HG02970 (cell line): ENCODE results near the gene DYSF.

Source experiments
- ATAC-seq: cut with Tn5 transposase; IDR thresholded peaks from one replicate; pipeline ENCODE4 v1.9.1; 2021; ENCODE audit warnings: mild to moderate bottlenecking, moderate library complexity, moderate number of reproducible peaks; ENCODE audit not compliant: unreplicated experiment, low FRiP score

DYSF gene

GRCh38 chr2:71609958-71610357 is 156.6 kb downstream of the DYSF start:
- ATAC-seq, result no peak

GRCh38 chr2:71610671-71611070 is 157.3 kb downstream of the DYSF start:
- no peak for ATAC-seq

DNA sequence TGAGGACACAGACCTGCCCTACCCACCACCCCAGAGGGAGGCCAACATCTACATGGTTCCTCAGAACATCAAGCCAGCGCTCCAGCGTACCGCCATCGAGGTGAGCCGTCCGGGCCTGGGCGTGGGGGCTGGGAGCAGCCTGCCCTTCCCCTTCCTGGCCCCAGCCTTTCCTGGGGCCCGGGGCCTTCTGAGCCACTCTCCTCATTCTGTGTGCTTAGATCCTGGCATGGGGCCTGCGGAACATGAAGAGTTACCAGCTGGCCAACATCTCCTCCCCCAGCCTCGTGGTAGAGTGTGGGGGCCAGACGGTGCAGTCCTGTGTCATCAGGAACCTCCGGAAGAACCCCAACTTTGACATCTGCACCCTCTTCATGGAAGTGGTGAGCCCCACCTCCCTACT is 157.9 kb downstream of the DYSF start:
- no peak for ATAC-seq

- no peak for ATAC-seq
Measured at GRCh38 chr2:71611781-71612527, 158.6 kb downstream of the DYSF start.

- no peak for ATAC-seq
Measured at GRCh38 chr2:71612581-71613402, 159.4 kb downstream of the DYSF start.

DNA sequence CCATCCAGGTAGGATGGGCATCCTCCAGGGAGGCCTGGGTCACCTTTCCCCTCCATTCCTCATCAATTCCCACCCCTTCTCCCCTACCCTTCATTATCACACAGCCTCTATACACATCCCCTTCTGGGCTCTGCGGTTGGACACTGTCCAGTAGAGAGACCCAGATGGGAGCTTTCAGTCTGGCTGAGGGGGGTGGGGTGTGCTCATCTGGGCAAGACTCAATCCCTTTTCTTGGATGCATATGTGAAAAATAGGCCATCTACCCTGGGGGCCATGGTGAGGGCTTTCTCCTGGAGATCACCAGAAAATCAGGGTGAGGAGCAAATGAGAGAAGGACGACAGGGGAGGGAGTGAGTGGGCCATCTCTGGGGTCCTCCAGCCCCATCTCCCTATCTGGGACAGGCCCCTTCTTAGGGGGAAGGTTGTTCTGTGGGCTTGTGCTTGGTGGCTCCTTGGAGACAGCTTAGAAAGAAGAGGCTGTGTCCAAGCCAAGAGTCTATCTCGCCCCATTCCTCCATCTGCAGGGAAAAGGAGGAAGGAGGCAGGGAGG is 160.1 kb downstream of the DYSF start:
- no peak for ATAC-seq

GRCh38 chr2:71613953-71614925 is 160.9 kb downstream of the DYSF start:
- ATAC-seq, result no peak

- ATAC-seq, result no peak
Measured at GRCh38 chr2:71614976-71615766, 161.8 kb downstream of the DYSF start.

DNA sequence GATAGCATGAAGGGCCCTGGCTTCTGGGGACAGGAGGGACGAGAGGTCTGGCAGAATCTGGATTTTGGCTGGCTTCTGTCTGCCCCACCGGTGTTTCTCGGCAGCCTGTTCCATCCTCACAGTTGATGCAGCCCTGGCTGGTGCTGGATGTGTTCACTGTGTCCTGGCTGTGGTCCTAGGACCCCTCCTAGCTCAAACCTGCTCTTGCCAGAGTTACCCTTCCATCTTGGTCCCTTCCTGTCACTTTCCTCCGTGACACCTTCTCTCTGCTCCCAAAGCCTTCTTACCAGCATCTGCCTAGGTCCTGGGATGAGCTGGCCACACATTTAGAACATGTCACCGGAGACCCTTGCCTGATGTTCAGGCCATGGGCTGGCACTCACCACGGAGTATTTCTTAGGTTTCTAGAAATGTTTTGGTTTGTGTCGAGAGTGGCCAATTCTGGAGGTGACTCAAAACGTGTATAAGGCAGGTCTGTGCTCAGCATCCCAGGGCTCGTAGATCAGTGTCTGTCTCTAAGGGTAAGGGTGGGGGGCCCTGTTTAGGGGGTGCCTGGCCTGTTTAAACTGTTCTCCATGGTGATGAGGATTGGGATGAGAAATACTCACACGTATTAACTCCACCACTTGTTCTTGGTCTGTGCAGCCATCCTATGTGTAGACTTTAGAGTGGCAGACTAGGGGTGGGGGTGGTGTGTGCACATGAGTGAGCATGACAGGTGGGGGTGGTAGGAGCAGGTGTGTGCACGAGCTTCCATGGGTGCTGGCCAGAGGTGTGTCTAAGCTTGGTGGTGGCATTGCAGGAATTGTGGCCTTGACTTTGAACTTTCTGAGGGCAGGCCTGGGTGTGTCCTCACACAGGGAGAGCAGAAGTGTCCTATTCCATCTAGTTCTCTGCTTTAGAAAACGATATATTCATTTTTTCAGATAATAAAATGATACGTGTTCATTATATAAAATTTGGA is 162.7 kb downstream of the DYSF start:
- no peak for ATAC-seq

- ATAC-seq, result no peak
Measured at GRCh38 chr2:71617266-71617665, 163.9 kb downstream of the DYSF start.

DNA sequence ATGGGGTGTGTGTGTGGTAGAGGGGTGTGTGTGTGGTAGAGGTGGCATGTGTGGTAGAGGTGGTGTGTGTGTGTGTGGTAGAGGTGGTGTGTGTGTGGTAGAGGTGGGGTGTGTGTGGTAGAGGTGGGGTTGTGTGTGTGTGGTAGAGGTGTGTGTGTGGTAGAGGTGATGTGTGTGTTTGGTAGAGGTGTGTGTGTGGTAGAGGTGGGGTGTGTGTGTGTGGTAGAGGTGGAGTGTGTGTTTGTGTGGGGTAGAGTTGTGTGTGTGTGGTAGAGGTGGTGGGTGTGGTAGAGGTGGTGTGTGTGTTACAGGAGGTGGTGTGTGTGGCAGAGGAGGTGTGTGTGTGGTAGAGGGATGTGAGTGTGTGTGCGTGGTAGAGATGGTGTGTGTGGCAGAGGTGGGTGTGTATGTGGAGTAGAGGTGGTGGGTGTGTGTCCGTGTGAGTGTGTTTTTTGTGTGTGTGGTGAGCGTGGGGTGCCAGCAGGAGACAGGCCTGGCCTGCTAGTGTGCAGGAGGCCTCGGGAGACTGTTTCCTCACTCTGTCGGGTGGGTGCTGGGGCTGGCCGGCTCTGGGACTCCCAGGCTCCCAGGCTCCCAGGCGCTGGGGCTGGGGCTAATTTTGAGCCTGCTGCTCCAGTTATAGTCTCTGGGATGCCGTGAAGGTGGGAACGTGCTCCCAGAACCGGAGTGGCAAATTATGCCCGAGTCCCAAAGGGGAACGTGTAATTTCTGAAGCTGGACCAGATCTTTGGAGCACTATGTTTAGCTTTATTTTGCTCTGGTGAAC is 165.2 kb downstream of the DYSF start:
- no peak for ATAC-seq

- no peak for ATAC-seq
Measured at GRCh38 chr2:71619230-71619741, 165.9 kb downstream of the DYSF start.

DNA sequence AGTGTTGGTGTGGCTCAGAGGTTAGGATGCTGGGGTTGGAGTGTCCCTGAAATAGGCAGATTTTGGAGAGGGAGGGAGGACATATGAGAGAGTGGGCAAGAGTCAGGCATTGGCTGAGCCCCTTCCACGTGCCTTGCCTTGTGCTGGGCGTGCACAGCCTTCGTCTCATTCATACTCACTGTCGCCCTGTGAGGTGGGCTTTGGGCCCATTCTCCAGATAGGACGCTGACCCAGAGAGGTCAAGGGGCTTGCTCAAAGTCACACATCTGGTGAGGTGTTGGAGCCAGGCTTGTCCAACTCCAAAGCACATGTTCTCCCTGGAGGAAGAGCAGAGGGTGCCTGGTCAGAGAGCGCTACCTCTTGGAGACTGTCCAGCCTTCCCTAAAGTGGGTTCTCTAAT is 166.8 kb downstream of the DYSF start:
- no peak for ATAC-seq

GRCh38 chr2:71620851-71621251 is 167.5 kb downstream of the DYSF start:
- ATAC-seq, result no peak

- ATAC-seq, result no peak
Measured at GRCh38 chr2:71629273-71629672, 175.9 kb downstream of the DYSF start.

DNA sequence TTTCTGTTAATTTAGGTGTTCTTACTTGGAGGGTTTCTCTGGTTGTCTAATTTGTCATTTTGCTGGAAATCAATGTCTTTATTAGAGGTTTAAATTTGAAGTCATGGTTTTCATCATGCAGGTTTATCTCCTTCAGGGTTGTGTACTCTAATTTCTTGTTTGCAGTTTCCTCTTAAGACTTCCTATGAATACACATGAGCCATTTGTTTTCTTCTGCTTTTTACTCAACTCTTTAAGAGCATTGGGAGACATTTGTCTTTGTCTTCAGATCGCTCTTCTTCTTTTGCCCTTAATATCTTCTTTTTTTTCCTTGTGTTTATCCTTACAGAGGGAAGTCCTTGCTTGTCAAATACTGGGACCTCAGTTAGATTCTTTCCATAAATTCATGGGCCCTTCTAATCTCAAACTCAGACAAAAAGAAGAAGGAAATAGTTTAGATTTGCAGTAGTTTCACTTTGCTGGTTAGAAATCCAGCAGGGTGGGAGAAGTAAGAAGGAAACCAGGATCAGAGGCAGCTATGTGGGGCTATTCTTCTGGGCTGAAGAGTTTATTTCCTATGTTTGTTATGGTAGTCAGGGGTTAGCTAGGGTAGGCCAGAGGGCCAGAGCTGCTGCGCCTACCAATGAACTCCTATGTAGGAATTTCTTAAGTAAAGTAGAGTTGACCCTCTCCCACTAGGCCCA is 176.6 kb downstream of the DYSF start:
- no peak for ATAC-seq
